H4 (cell line): ENCODE measurements around the gene NRG4. TPM values are rescaled to one million over a fixed set of nuclear protein-coding genes. Genes with fewer than 3 reads are reported as not detected.
"Not testable (repeated sequence)": the region's sequence is repeated elsewhere in the genome, so short reads cannot be mapped to it uniquely, and the experiment has no call there.

Experiments
- DNase-seq: peaks from one replicate; pipeline ENCODE4 v3.0.0-alpha.2; 2015; ENCODE audit warnings: low spot score
- total RNA-seq: library from RNA; depleted of rRNA; stranded (reverse); fragments of >200 nt; shearing (Covaris generic); gene quantifications from 2 replicates; pipeline ENCODE4 v1.2.3, GENCODE V29; 2014; rRNA removed

The NRG4 gene
- total RNA-seq, 1 experiment from 2014 or later, result 13.9 TPM

- no peak for DNase-seq
Observed at GRCh38 chr15:75927601-75928000, 84.6 kb downstream of the NRG4 start.

- no peak for DNase-seq
Observed at GRCh38 chr15:75926931-75927330, 85.3 kb downstream of the NRG4 start.

- no peak for DNase-seq
Observed at GRCh38 chr15:75925440-75925839, 86.8 kb downstream of the NRG4 start.

GRCh38 chr15:75924576-75924975 is 87.6 kb downstream of the NRG4 start:
- DNase-seq, result no peak

- no peak for DNase-seq
Observed at GRCh38 chr15:75923756-75924155, 88.5 kb downstream of the NRG4 start.

GRCh38 chr15:75921732-75922703 is 90.2 kb downstream of the NRG4 start:
- peak; percentile 68 for DNase-seq

GRCh38 chr15:75920079-75920478 is 92.1 kb downstream of the NRG4 start:
- no peak for DNase-seq

GRCh38 chr15:75918135-75918534 is 94.1 kb downstream of the NRG4 start:
- no peak for DNase-seq

- DNase-seq, result no peak
Observed at GRCh38 chr15:75916978-75917377, 95.2 kb downstream of the NRG4 start.

- not testable (repeated sequence) for DNase-seq
Observed at GRCh38 chr15:75910355-75910754, 101.9 kb downstream of the NRG4 start.

GRCh38 chr15:75905231-75905630 is 107.0 kb downstream of the NRG4 start:
- DNase-seq, result no peak

GRCh38 chr15:75903331-75904239 is 108.6 kb downstream of the NRG4 start, which contains the start of gene FBXO22:
Gene FBXO22 (plus strand): TSS chr15:75903878. CDS start chr15:75903964, 86 bp downstream.
- peak; percentile 89 for DNase-seq

GRCh38 chr15:75902129-75902557 is 110.1 kb downstream of the NRG4 start:
- DNase-seq, result no peak

- DNase-seq, result no peak
Observed at GRCh38 chr15:75900577-75900976, 111.6 kb downstream of the NRG4 start.

- DNase-seq, result no peak
Observed at GRCh38 chr15:75895731-75896130, 116.5 kb downstream of the NRG4 start.

GRCh38 chr15:75891895-75892294 is 120.3 kb downstream of the NRG4 start:
- peak; percentile 58 for DNase-seq

Other genes with a start within 250 kb of the NRG4 start
- 26.5 and 26.8 TPM in 2 replicates for gene UBE2Q2, start 169.0 kb downstream of the NRG4 start, total RNA-seq
- gene FBXO22, start 108.5 kb downstream of the NRG4 start, total RNA-seq, result 46.4 and 60.0 TPM in 2 replicates
- 0.19 and 0.29 TPM in 2 replicates for gene TMEM266, start 47.6 kb upstream of the NRG4 start, total RNA-seq